Right forelimb (tissue), 1 donor: ENCODE results near the gene CRYZL1.

Experiments used
- DNase-seq: peaks from one replicate; pipeline ENCODE4 v3.0.0-alpha.2; 2018

CRYZL1 gene

DNA sequence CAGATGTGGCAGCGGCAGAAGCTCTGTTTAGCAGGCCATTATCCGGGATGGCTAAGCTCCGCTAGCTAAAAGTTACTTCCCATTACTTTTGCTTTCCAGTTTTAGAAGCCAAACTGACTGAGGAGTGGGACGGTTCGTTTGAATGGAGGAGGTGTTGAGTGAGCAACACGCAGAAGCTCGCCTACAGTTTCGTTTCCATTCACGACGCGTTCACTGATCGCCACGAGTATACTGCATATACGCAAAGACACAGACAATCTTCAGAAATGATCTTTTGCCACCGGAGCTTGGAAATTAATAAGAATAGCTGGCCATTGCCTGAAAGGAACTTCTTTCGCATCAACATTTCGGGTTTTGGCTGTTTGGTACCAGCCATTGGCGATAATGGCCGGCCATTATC is 84.1 kb downstream of the CRYZL1 start:
- DNase-seq, result no peak

GRCh38 chr21:33554982-33555344 is 86.6 kb downstream of the CRYZL1 start:
- DNase-seq, result no peak

DNA sequence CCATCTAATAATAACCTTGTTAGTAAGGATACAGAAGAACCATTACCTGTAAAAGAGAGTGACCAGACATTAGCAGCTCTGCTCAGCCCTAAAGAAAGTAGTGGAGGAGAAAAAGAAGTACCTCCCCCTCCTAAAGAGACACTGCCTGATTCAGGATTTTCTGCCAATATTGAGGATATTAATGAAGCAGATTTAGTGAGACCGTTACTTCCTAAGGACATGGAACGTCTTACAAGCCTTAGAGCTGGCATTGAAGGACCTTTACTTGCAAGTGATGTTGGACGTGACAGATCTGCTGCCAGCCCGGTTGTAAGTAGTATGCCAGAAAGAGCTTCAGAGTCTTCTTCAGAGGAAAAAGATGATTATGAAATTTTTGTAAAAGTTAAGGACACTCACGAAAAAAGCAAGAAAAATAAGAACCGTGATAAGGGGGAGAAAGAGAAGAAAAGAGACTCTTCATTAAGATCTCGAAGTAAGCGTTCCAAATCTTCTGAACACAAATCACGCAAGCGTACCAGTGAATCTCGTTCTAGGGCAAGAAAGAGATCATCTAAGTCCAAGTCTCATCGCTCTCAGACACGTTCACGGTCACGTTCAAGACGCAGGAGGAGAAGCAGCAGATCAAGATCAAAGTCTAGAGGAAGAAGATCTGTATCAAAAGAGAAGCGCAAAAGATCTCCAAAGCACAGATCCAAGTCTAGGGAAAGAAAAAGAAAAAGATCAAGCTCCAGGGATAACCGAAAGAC is 87.1 kb downstream of the CRYZL1 start:
- no peak for DNase-seq

GRCh38 chr21:33552999-33553598 is 88.4 kb downstream of the CRYZL1 start:
- no peak for DNase-seq

- DNase-seq, result no peak
Measured at GRCh38 chr21:33552093-33552998, 89.2 kb downstream of the CRYZL1 start.

DNA sequence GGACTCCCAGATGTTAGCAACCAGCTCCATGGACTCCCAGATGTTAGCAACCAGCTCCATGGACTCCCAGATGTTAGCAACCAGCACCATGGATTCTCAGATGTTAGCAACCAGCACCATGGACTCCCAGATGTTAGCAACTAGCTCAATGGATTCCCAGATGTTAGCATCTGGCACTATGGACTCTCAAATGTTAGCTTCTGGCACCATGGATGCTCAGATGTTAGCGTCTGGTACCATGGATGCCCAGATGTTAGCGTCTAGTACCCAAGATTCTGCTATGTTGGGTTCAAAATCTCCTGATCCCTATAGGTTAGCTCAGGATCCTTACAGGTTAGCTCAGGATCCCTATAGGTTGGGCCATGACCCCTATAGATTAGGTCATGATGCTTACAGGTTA is 89.9 kb downstream of the CRYZL1 start:
- DNase-seq, result no peak

DNA sequence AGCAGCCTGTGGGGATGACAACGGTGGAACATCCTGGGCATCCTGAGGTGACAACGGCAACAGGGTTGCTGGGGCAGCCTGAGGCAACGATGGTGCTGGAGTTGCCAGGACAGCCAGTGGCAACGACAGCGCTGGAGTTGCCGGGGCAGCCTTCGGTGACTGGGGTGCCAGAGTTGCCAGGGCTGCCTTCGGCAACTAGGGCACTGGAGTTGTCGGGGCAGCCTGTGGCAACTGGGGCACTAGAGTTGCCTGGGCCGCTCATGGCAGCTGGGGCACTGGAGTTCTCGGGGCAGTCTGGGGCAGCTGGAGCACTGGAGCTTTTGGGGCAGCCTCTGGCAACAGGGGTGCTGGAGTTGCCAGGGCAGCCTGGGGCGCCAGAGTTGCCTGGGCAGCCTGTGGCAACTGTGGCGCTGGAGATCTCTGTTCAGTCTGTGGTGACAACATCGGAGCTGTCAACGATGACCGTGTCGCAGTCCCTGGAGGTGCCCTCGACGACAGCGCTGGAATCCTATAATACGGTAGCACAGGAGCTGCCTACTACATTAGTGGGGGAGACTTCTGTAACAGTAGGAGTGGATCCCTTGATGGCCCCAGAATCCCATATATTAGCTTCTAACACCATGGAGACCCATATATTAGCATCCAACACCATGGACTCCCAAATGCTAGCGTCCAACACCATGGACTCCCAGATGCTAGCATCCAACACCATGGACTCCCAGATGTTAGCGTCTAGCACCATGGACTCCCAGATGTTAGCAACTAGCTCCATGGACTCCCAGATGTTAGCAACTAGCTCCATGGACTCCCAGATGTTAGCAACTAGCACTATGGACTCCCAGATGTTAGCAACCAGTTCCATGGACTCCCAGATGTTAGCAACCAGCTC is 90.5 kb downstream of the CRYZL1 start:
- DNase-seq, result no peak

DNA sequence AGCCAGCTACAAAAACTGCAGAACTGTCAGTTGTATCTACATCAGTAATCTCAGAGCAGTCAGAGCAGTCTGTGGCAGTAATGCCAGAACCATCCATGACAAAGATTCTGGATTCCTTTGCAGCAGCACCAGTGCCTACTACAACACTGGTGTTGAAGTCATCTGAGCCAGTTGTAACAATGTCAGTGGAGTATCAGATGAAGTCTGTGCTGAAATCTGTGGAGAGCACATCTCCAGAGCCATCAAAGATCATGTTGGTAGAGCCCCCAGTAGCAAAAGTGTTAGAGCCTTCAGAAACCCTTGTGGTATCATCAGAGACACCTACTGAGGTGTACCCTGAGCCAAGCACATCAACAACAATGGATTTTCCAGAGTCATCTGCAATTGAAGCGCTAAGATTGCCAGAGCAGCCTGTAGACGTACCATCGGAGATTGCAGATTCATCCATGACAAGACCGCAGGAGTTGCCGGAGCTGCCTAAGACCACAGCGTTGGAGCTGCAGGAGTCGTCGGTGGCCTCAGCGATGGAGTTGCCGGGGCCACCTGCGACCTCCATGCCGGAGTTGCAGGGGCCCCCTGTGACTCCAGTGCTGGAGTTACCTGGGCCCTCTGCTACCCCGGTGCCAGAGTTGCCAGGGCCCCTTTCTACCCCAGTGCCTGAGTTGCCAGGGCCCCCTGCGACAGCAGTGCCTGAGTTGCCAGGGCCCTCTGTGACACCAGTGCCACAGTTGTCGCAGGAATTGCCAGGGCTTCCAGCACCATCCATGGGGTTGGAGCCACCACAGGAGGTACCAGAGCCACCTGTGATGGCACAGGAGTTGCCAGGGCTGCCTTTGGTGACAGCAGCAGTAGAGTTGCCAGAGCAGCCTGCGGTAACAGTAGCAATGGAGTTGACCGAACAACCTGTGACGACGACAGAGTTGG is 91.4 kb downstream of the CRYZL1 start:
- no peak for DNase-seq

DNA sequence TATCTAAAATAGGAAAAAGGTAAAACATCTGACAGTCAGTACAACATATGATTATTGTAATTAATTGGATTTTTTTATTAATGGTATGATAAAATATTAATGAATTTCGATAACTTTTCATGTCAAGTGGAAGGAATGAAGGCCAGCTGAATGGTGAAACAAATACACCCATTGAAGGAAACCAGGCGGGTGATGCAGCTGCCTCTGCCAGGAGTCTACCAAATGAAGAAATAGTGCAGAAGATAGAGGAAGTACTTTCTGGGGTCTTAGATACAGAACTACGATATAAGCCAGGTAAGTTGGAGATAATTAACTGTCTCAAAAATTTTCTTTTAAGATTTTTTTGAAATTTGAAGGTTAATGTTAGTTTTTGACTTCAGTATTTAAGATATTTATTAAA is 95.5 kb downstream of the CRYZL1 start:
- no peak for DNase-seq

DNA sequence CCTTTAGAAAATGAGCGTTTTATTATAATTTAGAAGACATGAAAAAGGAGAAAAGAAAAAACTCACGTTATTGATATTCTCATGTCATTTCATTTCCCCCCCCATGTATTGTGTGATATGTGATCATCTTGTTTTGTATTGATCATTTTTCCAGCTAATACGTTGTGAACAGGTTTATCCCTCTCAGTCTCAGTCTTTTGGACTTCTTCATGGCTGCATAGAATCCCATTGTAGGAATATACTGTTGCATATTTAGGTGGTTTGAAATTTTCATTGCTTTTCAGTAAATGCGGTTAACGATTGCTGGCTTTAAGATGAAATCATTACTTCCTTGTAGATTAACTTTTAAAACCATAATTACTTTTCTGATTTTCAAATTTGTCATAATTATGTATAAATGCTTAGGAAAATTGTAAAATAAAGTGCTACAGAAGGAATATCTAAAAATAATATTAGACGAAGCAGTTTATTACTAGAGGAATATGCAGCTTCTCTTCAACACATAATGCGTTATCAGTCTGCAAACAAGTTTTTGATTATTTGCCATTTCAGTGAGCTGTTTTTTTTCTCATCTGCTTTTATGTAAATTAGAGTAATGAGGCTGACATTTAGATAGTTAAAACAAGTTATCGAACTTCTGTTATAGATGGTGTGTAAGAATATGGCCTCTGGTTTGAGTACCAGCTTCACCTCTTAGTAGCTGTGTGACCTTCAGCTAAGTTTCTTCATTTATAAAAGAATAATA is 96.9 kb downstream of the CRYZL1 start:
- no peak for DNase-seq

GRCh38 chr21:33543505-33544129 is 97.9 kb downstream of the CRYZL1 start:
- DNase-seq, result no peak

DNA sequence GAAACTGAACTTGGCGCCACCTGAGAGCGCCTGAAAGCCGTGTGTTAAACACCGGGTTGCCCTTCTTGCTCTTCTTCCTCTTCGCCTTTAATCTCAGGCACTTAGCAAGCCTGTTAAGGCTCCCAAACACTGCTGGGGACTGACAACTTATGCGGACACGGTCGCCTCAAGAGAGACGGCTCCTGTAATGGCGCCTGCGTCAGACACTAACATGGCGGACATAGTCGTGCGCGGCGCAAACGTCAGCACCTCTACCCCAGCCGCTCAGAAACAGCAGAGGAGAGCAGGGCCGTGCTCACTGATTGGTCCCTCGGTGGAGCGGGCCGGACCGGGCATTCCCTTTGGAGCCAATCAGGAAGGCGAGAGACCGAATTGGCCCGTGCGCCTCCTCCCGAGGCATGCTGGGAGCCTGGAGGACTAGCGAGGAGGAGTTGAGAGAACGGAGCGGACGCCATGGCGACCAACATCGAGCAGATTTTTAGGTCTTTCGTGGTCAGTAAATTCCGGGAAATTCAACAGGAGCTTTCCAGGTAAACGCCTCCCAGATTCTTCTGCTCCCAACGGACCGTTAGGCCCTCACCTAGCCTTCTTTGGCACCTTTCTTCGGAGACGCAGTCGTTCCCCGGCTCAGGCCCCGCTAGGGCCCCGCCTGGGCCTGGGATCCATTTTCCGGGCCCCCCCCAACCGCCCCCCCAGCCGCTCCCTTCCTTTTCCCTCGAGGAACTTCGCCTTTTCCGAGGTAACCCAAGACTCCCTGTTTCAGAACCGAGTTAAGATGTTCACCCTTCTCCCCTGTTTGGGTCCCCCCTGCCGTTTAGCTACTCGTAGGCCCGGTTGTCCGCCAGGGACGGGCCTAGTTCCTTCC is 98.7 kb downstream of the CRYZL1 start, which contains the start of gene SON:
Gene SON, plus strand, starts transcription at position 399 of the 865 bp plus-strand sequence. Its CDS starts 55 bp downstream, at position 454.
- DNase-seq, result peak; percentile 98

- DNase-seq, result peak; percentile 92
Measured at GRCh38 chr21:33541756-33542639, 99.5 kb downstream of the CRYZL1 start, which contains the start of gene GART. GART (minus strand) TSS chr21:33542117; CDS start chr21:33539315, 2,802 bp downstream.

DNA sequence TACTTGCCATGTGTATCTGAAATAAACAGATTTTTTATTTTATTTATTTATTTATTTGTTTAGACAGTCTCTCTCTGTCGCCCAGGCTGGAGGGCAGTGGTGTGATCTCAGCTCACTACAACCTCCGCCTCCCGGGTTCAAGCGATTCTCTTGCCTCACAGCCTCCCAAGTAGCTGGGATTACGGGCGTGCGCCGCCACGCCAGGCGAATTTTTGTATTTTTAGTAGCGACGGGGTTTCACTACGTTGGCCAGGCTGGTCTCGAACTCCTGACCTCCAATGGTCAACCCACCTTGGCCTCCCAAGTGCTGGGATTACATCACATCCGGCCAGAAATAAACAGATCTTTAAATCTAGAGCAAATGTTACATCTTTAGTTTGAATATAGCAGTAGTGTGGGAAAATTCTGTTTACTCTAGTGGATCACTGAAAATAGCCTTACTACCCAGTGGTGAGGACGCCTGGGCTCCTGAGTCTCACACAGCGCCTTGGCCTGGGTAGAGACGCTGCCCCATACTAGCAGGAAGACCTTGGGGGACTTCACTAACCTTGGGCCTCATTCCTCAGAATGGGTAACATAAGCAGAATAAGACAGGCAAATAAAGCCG is 100.3 kb downstream of the CRYZL1 start:
- DNase-seq, result no peak

GRCh38 chr21:33540711-33541104 is 100.8 kb downstream of the CRYZL1 start:
- no peak for DNase-seq

DNA sequence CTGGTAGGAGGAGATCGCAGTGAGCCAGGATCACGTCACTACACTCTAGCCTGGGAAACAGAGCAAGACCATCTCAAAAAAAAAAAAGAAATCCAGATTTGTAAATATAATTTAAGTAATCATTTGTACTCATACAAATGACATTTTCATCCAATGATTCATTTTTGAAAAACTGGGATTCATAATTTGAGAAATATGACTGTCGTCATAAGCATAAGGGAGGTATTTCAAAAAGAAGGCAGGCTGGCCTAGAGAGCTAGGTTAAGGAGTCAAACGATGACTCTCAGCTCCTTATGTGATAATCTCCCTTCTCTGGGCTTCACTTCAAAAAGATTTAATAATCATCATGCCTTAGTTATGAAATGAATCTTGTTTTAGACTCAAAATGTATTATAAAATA is 101.9 kb downstream of the CRYZL1 start:
- DNase-seq, result no peak
